Astrocyte of the cerebellum (primary cell): ENCODE data around the gene URB1.
"Not testable (repeated sequence)": the region's sequence is repeated elsewhere in the genome, so short reads cannot be mapped to it uniquely, and the experiment has no call there.

ENCODE experiments used
- DNase-seq: peaks from one replicate; pipeline ENCODE4 v3.0.0-alpha.2; 2011; ENCODE audit warnings: low read depth
- H3K4me3 ChIP-seq: 2 replicates; pipeline ENCODE4 v1.5.1; 2011; ENCODE audit warnings: mild to moderate bottlenecking, low read depth, low read length, moderate library complexity
- CTCF ChIP-seq: IDR thresholded peaks from 2 replicates; pipeline ENCODE4 v1.5.1; 2012; ENCODE audit warnings: low read length, low read depth, moderate library complexity, mild to moderate bottlenecking; ENCODE audit errors: missing control alignments
- in situ Hi-C: cut with HindIII; loops from 2 replicates; pipeline ENCODE4 v1.10.0; 2017; ENCODE audit warnings: low sequenced_read_pairs

Gene URB1

GRCh38 chr21:32392299-32392879 lies 423 bp downstream of the URB1 start:
- no peak for TF ChIP-seq CTCF
- H3K4me3 ChIP-seq, result peak overlapping the region; percentile 95
- in situ Hi-C loops, result no loop called here
- no peak for DNase-seq

GRCh38 chr21:32391755-32392154 lies 1.1 kb downstream of the URB1 start:
- in situ Hi-C loops, result no loop called here
- no peak for TF ChIP-seq CTCF

GRCh38 chr21:32390537-32391224 lies 2.1 kb downstream of the URB1 start:
- DNase-seq, H3K4me3 ChIP-seq, in situ Hi-C loops: not testable (repeated sequence)

More at GRCh38 chr21:32391755-32392154, 1.1 kb downstream of the URB1 start:
- peak overlapping the region; percentile 95 for H3K4me3 ChIP-seq
- DNase-seq, result no peak

- no peak overlapping the region for H3K4me3 ChIP-seq
- no peak for TF ChIP-seq CTCF
- in situ Hi-C loops, result no loop called here
- no peak for DNase-seq
These were observed 3.3 kb downstream of the URB1 start for GRCh38 chr21:32389337-32390015.

- DNase-seq, result no peak
- H3K4me3 ChIP-seq, result no peak overlapping the region
- TF ChIP-seq CTCF, result no peak
- in situ Hi-C loops, result no loop called here
These were observed 4.5 kb downstream of the URB1 start for GRCh38 chr21:32388306-32388705.

- in situ Hi-C loops, result no loop called here
- no peak for TF ChIP-seq CTCF
- H3K4me3 ChIP-seq, result no peak overlapping the region
- DNase-seq, result no peak
These were observed 5.7 kb downstream of the URB1 start for GRCh38 chr21:32387151-32387550.

- H3K4me3 ChIP-seq, result no peak overlapping the region
- in situ Hi-C loops, result no loop called here
- no peak for DNase-seq
- TF ChIP-seq CTCF, result no peak
These were observed 6.5 kb downstream of the URB1 start for GRCh38 chr21:32386195-32386870.
